ENCODE results near the gene SNAP23.

The SNAP23 gene

GRCh38 chr15:42490291-42490670 lies 5.2 kb upstream of the SNAP23 start:
- Histone ChIP-seq H3K4me3 (ENCODE audit: low read depth, low read length, poor library complexity, severe bottlenecking) (peak overlapping the region; percentile 82), H3K9me2 (ENCODE audit: low read depth, low read length) (no peaks in the 10 kb centered on the region), H3K4me1 (ENCODE audit: insufficient read depth, low read length, severe bottlenecking) (peaks cover 60% of the 10 kb centered on the region), H3F3A (ENCODE audit: insufficient read depth, low read length) (no peaks in the 10 kb centered on the region), H4K20me1 (ENCODE audit: insufficient read depth, low read length) (no peaks in the 10 kb centered on the region), H3K27me3 (ENCODE audit: insufficient read depth, low read length) (no peaks in the 10 kb centered on the region), H3K79me2 (ENCODE audit: insufficient read depth, low read length) (peaks cover 51% of the 10 kb centered on the region), H3K9ac (ENCODE audit: low read length) (peak overlapping the region; percentile 97), H2AFZ (ENCODE audit: low read length) (0 out of 2 replicates have a peak overlapping the region, but pooled peaks have one; percentile 0), H3K27ac (ENCODE audit: low read depth, low read length, poor library complexity, severe bottlenecking) (peak overlapping the region; percentile 87), H3K9me3 (ENCODE audit: low read length) (no peaks in the 10 kb centered on the region), H3K36me3 (ENCODE audit: insufficient read depth, low read length) (peaks cover 2% of the 10 kb centered on the region; the same call in 1 of the 2 replicates), H3K4me2 (ENCODE audit: low read length) (peak overlapping the region; percentile 96)
- TF ChIP-seq EZH2 (IDR thresholded peaks at IDR 0.05; ENCODE audit: borderline replicate concordance, low read length) (no peak), CTCF (IDR thresholded peaks at IDR 0.05; ENCODE audit: low read length) (no peak)

- H2AFZ ChIP-seq (ENCODE audit: low read length): 0 out of 2 replicates have a peak within 1 kb of the TSS, but pooled peaks have one; percentile 69
- H3K27me3 ChIP-seq (ENCODE audit: insufficient read depth, low read length): no peaks in the 10 kb centered on the region
- peak within 1 kb of the TSS; percentile 97 for H3K9ac ChIP-seq (ENCODE audit: low read length)
- no peaks in the 10 kb centered on the region for H4K20me1 ChIP-seq (ENCODE audit: insufficient read depth, low read length)
- peak within 1 kb of the TSS; percentile 87 for H3K27ac ChIP-seq (ENCODE audit: low read depth, low read length, poor library complexity, severe bottlenecking)
- peak within 1 kb of the TSS; percentile 96 for H3K4me2 ChIP-seq (ENCODE audit: low read length)
- peak within 1 kb of the TSS; percentile 82 for H3K4me3 ChIP-seq (ENCODE audit: low read depth, low read length, poor library complexity, severe bottlenecking)
- H3K9me3 ChIP-seq (ENCODE audit: low read length): no peaks in the 10 kb centered on the region
- peaks cover 58% of the 10 kb centered on the region for H3K4me1 ChIP-seq (ENCODE audit: insufficient read depth, low read length, severe bottlenecking)
- H3K79me2 ChIP-seq (ENCODE audit: insufficient read depth, low read length): peaks cover 45% of the 10 kb centered on the region
- TF ChIP-seq EZH2 (IDR thresholded peaks at IDR 0.05; ENCODE audit: borderline replicate concordance, low read length): no peak
- TF ChIP-seq CTCF (IDR thresholded peaks at IDR 0.05; ENCODE audit: low read length): peak; percentile 34
- no peaks in the 10 kb centered on the region for H3K36me3 ChIP-seq (ENCODE audit: insufficient read depth, low read length)
- no peaks in the 10 kb centered on the region for H3F3A ChIP-seq (ENCODE audit: insufficient read depth, low read length)
- no peaks in the 10 kb centered on the region for H3K9me2 ChIP-seq (ENCODE audit: low read depth, low read length)
Measured at GRCh38 chr15:42490671-42491538, 4.5 kb upstream of the SNAP23 start, which contains the start of gene ZNF106. ZNF106 (minus strand) TSS chr15:42491141; CDS start chr15:42472289, 18,852 bp downstream.

GRCh38 chr15:42491539-42492225 lies 3.8 kb upstream of the SNAP23 start:
- H3K9ac ChIP-seq (ENCODE audit: low read length): peak overlapping the region; percentile 97
- H3K9me2 ChIP-seq (ENCODE audit: low read depth, low read length): no peaks in the 10 kb centered on the region
- peaks cover 66% of the 10 kb centered on the region for H3K4me1 ChIP-seq (ENCODE audit: insufficient read depth, low read length, severe bottlenecking)
- peaks cover 39% of the 10 kb centered on the region for H3K79me2 ChIP-seq (ENCODE audit: insufficient read depth, low read length)
- no peaks in the 10 kb centered on the region for H3F3A ChIP-seq (ENCODE audit: insufficient read depth, low read length)
- H3K4me2 ChIP-seq (ENCODE audit: low read length): peak overlapping the region; percentile 96
- no peaks in the 10 kb centered on the region for H4K20me1 ChIP-seq (ENCODE audit: insufficient read depth, low read length)
- H3K27ac ChIP-seq (ENCODE audit: low read depth, low read length, poor library complexity, severe bottlenecking): peak overlapping the region; percentile 87
- H3K27me3 ChIP-seq (ENCODE audit: insufficient read depth, low read length): no peaks in the 10 kb centered on the region
- H3K36me3 ChIP-seq (ENCODE audit: insufficient read depth, low read length): no peaks in the 10 kb centered on the region
- 0 out of 2 replicates have a peak overlapping the region, but pooled peaks have one; percentile 69 for H2AFZ ChIP-seq (ENCODE audit: low read length)
- peak overlapping the region; percentile 82 for H3K4me3 ChIP-seq (ENCODE audit: low read depth, low read length, poor library complexity, severe bottlenecking)
- no peaks in the 10 kb centered on the region for H3K9me3 ChIP-seq (ENCODE audit: low read length)
- TF ChIP-seq CTCF (IDR thresholded peaks at IDR 0.05; ENCODE audit: low read length) (no peak), EZH2 (IDR thresholded peaks at IDR 0.05; ENCODE audit: borderline replicate concordance, low read length) (no peak)
